Rectal smooth muscle tissue (tissue), 1 donor: ENCODE results near the gene TUG1.

ENCODE experiments used
- H3K27ac ChIP-seq: one replicate; pipeline ENCODE4 v1.7.0; 2013; ENCODE audit warnings: low read depth, low read length, inconsistent platforms
- H3K27me3 ChIP-seq: one replicate; pipeline ENCODE4 v1.7.0; 2013; ENCODE audit warnings: low read length; ENCODE audit not compliant: control insufficient read depth, insufficient read depth
- H3K36me3 ChIP-seq: one replicate; pipeline ENCODE4 v1.7.0; 2013; ENCODE audit warnings: low read length; ENCODE audit not compliant: control insufficient read depth, insufficient read depth
- H3K4me1 ChIP-seq: one replicate; pipeline ENCODE4 v1.7.0; 2013; ENCODE audit warnings: low read length; ENCODE audit not compliant: control insufficient read depth, insufficient read depth
- H3K4me3 ChIP-seq: one replicate; pipeline ENCODE4 v1.7.0; 2013; ENCODE audit warnings: low read length
- H3K9ac ChIP-seq: one replicate; pipeline ENCODE4 v1.7.0; 2013; ENCODE audit warnings: low read length

The TUG1 gene

GRCh38 chr22:30949934-30950660 is 19.0 kb upstream of the TUG1 start:
- Histone ChIP-seq H3K27me3 (no peaks in the 10 kb centered on the region), H3K4me3 (no peak overlapping the region), H3K4me1 (no peaks in the 10 kb centered on the region), H3K27ac (no peak overlapping the region), H3K9ac (no peak overlapping the region), H3K36me3 (peaks cover 26% of the 10 kb centered on the region)

- no peaks in the 10 kb centered on the region for H3K27me3 ChIP-seq
These were observed 15.9 kb upstream of the TUG1 start for GRCh38 chr22:30953206-30953605.

DNA sequence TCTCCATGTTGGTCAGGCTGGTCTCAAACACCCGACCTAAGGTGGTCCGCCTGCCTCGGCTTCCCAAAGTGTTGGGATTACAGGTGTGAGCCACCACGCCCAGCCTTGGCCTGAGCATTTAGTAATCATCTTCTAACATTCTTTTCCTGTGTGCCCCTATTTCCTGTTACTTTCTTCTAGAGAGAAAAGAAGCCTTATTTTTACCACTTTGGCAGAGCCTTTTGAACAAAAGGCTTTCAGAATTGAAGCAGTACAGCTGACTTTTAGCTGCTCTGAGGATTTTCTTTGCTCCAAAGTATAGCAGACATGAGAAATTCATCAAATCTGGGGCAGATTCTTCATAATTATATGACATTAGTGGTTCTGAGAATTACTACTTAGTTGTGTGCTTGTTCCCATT is 13.9 kb upstream of the TUG1 start:
- Histone ChIP-seq H3K9ac (no peak overlapping the region), H3K27me3 (no peaks in the 10 kb centered on the region), H3K36me3 (peaks cover 5% of the 10 kb centered on the region), H3K4me3 (no peak overlapping the region), H3K27ac (no peak overlapping the region), H3K4me1 (no peaks in the 10 kb centered on the region)

More at GRCh38 chr22:30953206-30953605, 15.9 kb upstream of the TUG1 start:
- H3K4me1 ChIP-seq, result no peaks in the 10 kb centered on the region
- no peak overlapping the region for H3K27ac ChIP-seq
- H3K4me3 ChIP-seq, result no peak overlapping the region
- no peak overlapping the region for H3K9ac ChIP-seq
- H3K36me3 ChIP-seq, result peaks cover 18% of the 10 kb centered on the region

DNA sequence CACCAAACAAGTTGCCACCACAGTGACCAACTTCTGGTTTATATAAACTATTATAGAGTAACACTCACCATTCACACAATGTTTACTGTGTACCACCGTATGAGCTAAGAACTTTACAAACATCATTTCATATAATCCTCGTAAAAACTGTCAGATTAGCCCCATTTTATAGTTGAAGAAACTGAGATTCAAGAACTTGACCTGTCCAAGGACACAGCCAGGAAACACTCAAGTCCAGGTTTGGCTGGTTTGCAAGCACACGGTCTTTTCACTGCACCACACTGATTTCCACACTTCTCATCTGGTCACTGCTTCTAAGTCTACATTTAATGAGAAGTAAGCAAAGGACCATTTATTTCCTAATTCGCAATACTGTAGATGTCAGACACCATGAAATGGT is 4.2 kb upstream of the TUG1 start:
- no peak overlapping the region for H3K9ac ChIP-seq
- H3K4me1 ChIP-seq, result peaks cover 4% of the 10 kb centered on the region
- no peak overlapping the region for H3K4me3 ChIP-seq
- H3K27me3 ChIP-seq, result no peaks in the 10 kb centered on the region
- H3K36me3 ChIP-seq, result no peaks in the 10 kb centered on the region
- no peak overlapping the region for H3K27ac ChIP-seq

DNA sequence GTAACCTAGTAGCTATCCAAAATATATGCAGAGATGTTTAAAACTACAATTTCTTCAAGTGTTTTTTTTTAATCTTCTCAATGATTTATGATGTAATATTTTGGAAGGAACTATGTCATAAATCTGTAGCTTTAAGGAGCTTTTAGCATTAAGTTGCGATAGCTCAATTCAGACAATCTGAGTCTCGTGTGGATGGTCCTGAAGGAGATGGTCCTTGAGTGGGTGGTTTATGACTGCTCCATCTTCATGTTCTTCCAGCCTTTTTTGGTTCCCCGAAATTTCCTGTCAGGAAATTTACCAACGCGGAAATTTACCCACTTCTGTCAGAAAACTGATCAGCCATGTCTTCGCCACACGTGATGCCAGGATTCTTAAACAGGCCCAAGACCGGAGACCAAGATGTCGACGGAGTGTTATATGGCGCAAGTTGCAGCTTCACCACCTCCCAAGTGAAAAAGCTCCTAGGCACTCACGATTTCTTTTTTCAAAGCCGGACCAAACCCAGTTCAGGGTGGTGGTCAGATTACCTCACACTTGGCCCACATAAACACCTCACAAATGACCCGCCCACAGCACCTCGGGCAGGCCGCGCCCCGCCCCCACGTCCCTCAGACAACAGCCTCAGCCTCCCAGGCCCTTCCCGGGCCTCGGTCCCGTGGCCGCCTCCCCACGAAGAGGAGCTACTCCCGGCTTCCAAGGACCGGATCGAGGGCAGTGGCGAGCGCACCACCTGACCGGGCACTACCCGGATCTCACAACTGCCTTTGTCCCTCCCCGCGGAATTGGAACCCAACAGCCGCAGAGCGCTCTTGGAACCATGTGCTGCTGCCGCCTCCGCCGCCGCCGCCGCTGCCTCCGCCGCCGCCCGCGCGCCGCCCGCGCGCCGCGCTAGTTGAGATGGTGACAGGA is 796 bp upstream of the TUG1 start, which contains the start of gene MORC2:
Gene MORC2 (minus strand): TSS at position 760 of the 909 bp plus-strand sequence. CDS start 885 bp downstream, outside the sequence.
- Histone ChIP-seq H3K4me3 (peak within 1 kb of the TSS; percentile 90), H3K27me3 (no peaks in the 10 kb centered on the region), H3K9ac (peak within 1 kb of the TSS; percentile 68), H3K36me3 (peaks cover 16% of the 10 kb centered on the region), H3K27ac (peak within 1 kb of the TSS; percentile 95), H3K4me1 (peaks cover 12% of the 10 kb centered on the region)

- Histone ChIP-seq H3K27ac (peak overlapping the region; percentile 95), H3K4me1 (peaks cover 12% of the 10 kb centered on the region), H3K4me3 (peak overlapping the region; percentile 90), H3K27me3 (no peaks in the 10 kb centered on the region), H3K36me3 (peaks cover 25% of the 10 kb centered on the region), H3K9ac (peak overlapping the region; percentile 68)
These were observed 679 bp downstream of the TUG1 start for GRCh38 chr22:30969532-30970355.

DNA sequence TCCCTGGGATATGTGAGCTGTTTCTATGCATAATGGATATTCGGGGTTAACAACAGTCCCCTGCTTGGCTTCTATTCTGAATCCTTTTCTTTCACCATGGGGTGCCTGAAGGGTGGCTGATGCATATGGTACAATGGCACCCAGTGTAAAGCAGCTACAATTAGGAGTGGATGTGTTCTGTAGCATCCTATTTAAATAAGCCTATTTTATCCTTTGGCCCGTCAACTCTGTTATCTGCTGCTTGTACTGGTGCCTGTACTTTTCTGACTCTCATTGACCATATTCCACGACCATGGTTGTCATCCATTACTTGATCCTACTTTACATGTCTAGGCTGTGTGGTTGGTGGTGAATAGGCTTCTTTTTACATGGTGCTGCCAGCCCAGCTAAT is 1.3 kb downstream of the TUG1 start:
- H3K27ac ChIP-seq, result peak overlapping the region; percentile 95
- H3K9ac ChIP-seq, result no peak overlapping the region
- peaks cover 31% of the 10 kb centered on the region for H3K36me3 ChIP-seq
- H3K4me1 ChIP-seq, result peaks cover 12% of the 10 kb centered on the region
- H3K4me3 ChIP-seq, result peak overlapping the region; percentile 90
- H3K27me3 ChIP-seq, result no peaks in the 10 kb centered on the region

DNA sequence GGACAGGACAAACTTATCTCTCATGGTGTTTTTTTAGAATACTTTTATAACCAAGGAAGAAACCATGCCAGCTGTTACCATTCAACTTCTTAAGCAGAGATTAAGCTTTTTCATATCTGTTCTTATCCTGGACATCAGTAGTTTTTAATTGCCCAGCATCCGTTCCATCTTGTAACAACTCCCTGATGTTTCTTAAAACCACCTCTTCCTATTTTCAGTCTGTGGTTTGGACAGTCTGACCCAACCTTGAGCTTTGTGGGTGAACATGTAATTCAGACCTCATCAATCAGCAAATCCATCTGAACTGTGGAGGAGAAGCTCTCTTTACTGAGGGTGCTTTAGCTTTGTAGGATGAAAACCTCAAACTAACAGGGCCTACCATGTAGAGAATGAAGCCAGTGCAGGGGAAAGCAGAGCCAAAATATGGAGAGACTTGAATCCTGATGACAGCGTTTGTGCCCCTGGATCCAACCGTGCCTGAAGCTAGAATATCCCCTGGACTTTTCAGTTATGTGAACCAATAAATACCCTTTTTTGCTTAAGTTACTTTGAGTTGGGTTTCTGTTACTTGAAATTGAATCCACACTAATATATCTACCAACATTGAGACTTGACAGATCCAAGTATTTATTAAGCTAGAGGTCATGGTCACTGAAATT is 9.4 kb downstream of the TUG1 start:
- Histone ChIP-seq H3K27ac (no peak overlapping the region), H3K4me3 (no peak overlapping the region), H3K4me1 (no peaks in the 10 kb centered on the region), H3K9ac (no peak overlapping the region), H3K36me3 (peaks cover 14% of the 10 kb centered on the region), H3K27me3 (no peaks in the 10 kb centered on the region)

GRCh38 chr22:30979932-30980331 is 10.9 kb downstream of the TUG1 start:
- Histone ChIP-seq H3K4me1 (no peaks in the 10 kb centered on the region), H3K36me3 (peaks cover 5% of the 10 kb centered on the region), H3K9ac (no peak overlapping the region), H3K27ac (no peak overlapping the region), H3K27me3 (no peaks in the 10 kb centered on the region), H3K4me3 (no peak overlapping the region)

- no peaks in the 10 kb centered on the region for H3K4me1 ChIP-seq
- H3K9ac ChIP-seq, result no peak overlapping the region
- no peak overlapping the region for H3K4me3 ChIP-seq
These were observed 13.4 kb downstream of the TUG1 start for GRCh38 chr22:30982512-30982911.

GRCh38 chr22:30984317-30984716 is 15.3 kb downstream of the TUG1 start:
- H3K27me3 ChIP-seq, result no peaks in the 10 kb centered on the region
- H3K36me3 ChIP-seq, result no peaks in the 10 kb centered on the region
- H3K27ac ChIP-seq, result no peak overlapping the region
- H3K4me3 ChIP-seq, result no peak overlapping the region
- no peaks in the 10 kb centered on the region for H3K4me1 ChIP-seq
- no peak overlapping the region for H3K9ac ChIP-seq

More at GRCh38 chr22:30982512-30982911, 13.4 kb downstream of the TUG1 start:
- Histone ChIP-seq H3K36me3 (no peaks in the 10 kb centered on the region), H3K27ac (no peak overlapping the region), H3K27me3 (no peaks in the 10 kb centered on the region)
